NT2/D1 (cell line): Measurements from ENCODE around the gene TBX1.

Experiments
- DNase-seq: peaks from one replicate; pipeline ENCODE4 v3.0.0-alpha.2; 2011; ENCODE audit warnings: low read depth, low spot score
- H3K27me3 ChIP-seq: 2 replicates; pipeline ENCODE4 v1.6.0; 2011; ENCODE audit warnings: mild to moderate bottlenecking; ENCODE audit not compliant: insufficient read length, insufficient read depth
- H3K36me3 ChIP-seq: 2 replicates; pipeline ENCODE4 v1.6.1; 2011; ENCODE audit warnings: mild to moderate bottlenecking, low read length, mixed read lengths; ENCODE audit not compliant: insufficient read depth, insufficient read length
- H3K4me1 ChIP-seq: 2 replicates; pipeline ENCODE4 v1.5.1; 2011; ENCODE audit not compliant: insufficient read depth, insufficient read length
- H3K4me3 ChIP-seq: 2 replicates; pipeline ENCODE4 v1.5.1; 2011; ENCODE audit warnings: low read depth; ENCODE audit not compliant: insufficient read length
- H3K9ac ChIP-seq: 2 replicates; pipeline ENCODE4 v1.6.0; 2011; ENCODE audit warnings: low read depth; ENCODE audit not compliant: insufficient read length
- H3K9me3 ChIP-seq: 2 replicates; pipeline ENCODE4 v1.5.1; 2011; ENCODE audit warnings: mild to moderate bottlenecking, low read length; ENCODE audit not compliant: insufficient read depth
- SUZ12 ChIP-seq: IDR thresholded peaks from 2 replicates; pipeline ENCODE4 v1.6.1; 2011; ENCODE audit not compliant: insufficient read length, insufficient read depth; ENCODE audit errors: extremely low read depth
- YY1 ChIP-seq: IDR thresholded peaks from 2 replicates; pipeline ENCODE4 v1.6.1; 2011; ENCODE audit not compliant: insufficient read length, insufficient read depth
- ZNF274 ChIP-seq: IDR thresholded peaks from 2 replicates; pipeline ENCODE4 v1.6.1; 2011; ENCODE audit warnings: mild to moderate bottlenecking, low read depth, low read length

Gene TBX1

GRCh38 chr22:19799322-19800190, 39.0 kb downstream of the TBX1 start:
- no peak overlapping the region for H3K4me3 ChIP-seq
- DNase-seq = peak; percentile 3
- H3K4me1 ChIP-seq = peaks cover 6% of the 10 kb centered on the region
- H3K9ac ChIP-seq = no peak overlapping the region
- no peak for TF ChIP-seq YY1
- TF ChIP-seq ZNF274 = no peak
- no peak for TF ChIP-seq SUZ12
- H3K36me3 ChIP-seq = peaks cover 45% of the 10 kb centered on the region
- no peaks in the 10 kb centered on the region for H3K9me3 ChIP-seq
- no peaks in the 10 kb centered on the region for H3K27me3 ChIP-seq

- Histone ChIP-seq H3K36me3 (peaks cover 45% of the 10 kb centered on the region), H3K4me3 (no peak overlapping the region), H3K27me3 (no peaks in the 10 kb centered on the region), H3K4me1 (peaks cover 6% of the 10 kb centered on the region), H3K9me3 (no peaks in the 10 kb centered on the region), H3K9ac (no peak overlapping the region)
- no peak for DNase-seq
- TF ChIP-seq YY1 (no peak), ZNF274 (no peak), SUZ12 (no peak)
Measured at GRCh38 chr22:19800306-19800705, 39.7 kb downstream of the TBX1 start.

- H3K9ac ChIP-seq = no peak overlapping the region
- DNase-seq = peak; percentile 6
- H3K4me3 ChIP-seq = no peak overlapping the region
- no peak for TF ChIP-seq ZNF274
- TF ChIP-seq SUZ12 = no peak
- TF ChIP-seq YY1 = no peak
- H3K27me3 ChIP-seq = no peaks in the 10 kb centered on the region
- no peaks in the 10 kb centered on the region for H3K9me3 ChIP-seq
- peaks cover 45% of the 10 kb centered on the region for H3K36me3 ChIP-seq
- H3K4me1 ChIP-seq = peaks cover 6% of the 10 kb centered on the region
Measured at GRCh38 chr22:19800761-19801244, 40.2 kb downstream of the TBX1 start.

- no peak for TF ChIP-seq ZNF274
- no peak for TF ChIP-seq YY1
- no peak for TF ChIP-seq SUZ12
- H3K9ac ChIP-seq = no peak overlapping the region
- H3K4me3 ChIP-seq = no peak overlapping the region
- no peak for DNase-seq
- H3K27me3 ChIP-seq = no peaks in the 10 kb centered on the region
- H3K4me1 ChIP-seq = peaks cover 7% of the 10 kb centered on the region
- H3K9me3 ChIP-seq = no peaks in the 10 kb centered on the region
- peaks cover 45% of the 10 kb centered on the region for H3K36me3 ChIP-seq
Measured at GRCh38 chr22:19801340-19802000, 40.9 kb downstream of the TBX1 start.

- no peaks in the 10 kb centered on the region for H3K27me3 ChIP-seq
- peaks cover 11% of the 10 kb centered on the region for H3K4me1 ChIP-seq
- peaks cover 45% of the 10 kb centered on the region for H3K36me3 ChIP-seq
- DNase-seq = no peak
- no peak overlapping the region for H3K9ac ChIP-seq
- TF ChIP-seq SUZ12 = no peak
- no peak for TF ChIP-seq YY1
- no peak for TF ChIP-seq ZNF274
- H3K4me3 ChIP-seq = no peak overlapping the region
- H3K9me3 ChIP-seq = no peaks in the 10 kb centered on the region
Measured at GRCh38 chr22:19802001-19802893, 41.7 kb downstream of the TBX1 start.

DNA sequence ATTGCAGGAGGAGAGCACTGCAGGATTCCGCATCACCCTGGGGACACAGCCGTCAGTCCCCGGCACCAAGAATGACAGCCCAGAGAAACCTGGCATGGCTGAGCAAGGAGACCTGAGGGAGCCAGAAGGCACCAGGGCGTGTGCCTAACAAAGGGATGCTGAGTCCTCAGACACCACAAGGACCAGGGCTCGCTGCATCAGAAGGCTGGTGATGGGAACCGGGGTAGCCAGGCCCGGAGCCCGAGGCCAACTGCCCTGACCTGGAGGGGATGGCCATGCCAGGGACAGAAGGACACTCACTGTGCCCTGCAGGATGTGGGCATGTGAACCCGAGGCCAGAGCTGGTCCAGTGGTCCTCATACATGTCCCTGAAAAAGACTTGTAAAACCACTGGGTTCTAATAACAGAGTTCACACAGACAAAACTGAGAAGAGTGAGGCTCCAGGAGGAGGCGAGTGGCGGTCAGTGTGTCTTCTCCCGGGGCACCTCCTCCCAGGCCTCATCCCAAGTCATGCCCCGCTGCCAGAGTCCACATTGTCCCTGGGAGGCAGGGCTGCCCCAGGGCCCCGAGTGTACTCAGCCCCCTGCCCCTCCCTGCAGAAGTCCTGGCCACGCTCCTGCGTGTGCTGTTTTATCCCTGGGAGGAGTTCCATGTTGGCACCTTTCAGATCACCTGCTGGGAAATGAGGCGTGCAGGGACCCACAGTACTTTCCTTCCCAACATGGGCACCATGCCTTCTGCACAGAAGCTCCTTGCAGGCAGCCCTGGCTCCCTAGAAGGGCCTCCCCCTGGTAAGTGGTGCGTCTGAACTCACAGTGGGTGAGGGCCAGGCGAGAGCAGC, 42.5 kb downstream of the TBX1 start:
- no peak overlapping the region for H3K9ac ChIP-seq
- H3K4me1 ChIP-seq = peaks cover 7% of the 10 kb centered on the region
- no peaks in the 10 kb centered on the region for H3K9me3 ChIP-seq
- TF ChIP-seq YY1 (no peak), ZNF274 (no peak), SUZ12 (no peak)
- H3K36me3 ChIP-seq = peaks cover 45% of the 10 kb centered on the region
- no peak for DNase-seq
- no peak overlapping the region for H3K4me3 ChIP-seq
- H3K27me3 ChIP-seq = no peaks in the 10 kb centered on the region
